ENCODE results near the gene ACCS.

DNA sequence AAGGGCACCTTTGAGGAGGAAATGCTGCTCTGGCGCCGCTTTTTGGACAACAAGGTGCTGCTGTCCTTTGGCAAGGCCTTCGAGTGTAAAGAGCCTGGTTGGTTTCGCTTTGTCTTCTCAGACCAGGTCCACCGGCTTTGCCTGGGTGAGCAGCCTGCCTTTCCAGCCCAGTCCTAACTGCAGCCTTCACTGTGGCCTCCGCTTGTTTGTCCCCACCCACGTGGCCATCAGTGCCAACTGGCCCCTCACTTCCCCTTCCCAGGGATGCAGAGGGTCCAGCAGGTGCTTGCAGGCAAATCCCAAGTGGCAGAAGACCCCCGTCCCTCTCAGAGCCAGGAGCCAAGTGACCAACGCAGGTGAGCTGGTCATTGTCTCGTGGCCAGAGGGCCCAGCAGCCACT is 17.4 kb downstream of the ACCS start:
- TF ChIP-seq, protein P1, sequence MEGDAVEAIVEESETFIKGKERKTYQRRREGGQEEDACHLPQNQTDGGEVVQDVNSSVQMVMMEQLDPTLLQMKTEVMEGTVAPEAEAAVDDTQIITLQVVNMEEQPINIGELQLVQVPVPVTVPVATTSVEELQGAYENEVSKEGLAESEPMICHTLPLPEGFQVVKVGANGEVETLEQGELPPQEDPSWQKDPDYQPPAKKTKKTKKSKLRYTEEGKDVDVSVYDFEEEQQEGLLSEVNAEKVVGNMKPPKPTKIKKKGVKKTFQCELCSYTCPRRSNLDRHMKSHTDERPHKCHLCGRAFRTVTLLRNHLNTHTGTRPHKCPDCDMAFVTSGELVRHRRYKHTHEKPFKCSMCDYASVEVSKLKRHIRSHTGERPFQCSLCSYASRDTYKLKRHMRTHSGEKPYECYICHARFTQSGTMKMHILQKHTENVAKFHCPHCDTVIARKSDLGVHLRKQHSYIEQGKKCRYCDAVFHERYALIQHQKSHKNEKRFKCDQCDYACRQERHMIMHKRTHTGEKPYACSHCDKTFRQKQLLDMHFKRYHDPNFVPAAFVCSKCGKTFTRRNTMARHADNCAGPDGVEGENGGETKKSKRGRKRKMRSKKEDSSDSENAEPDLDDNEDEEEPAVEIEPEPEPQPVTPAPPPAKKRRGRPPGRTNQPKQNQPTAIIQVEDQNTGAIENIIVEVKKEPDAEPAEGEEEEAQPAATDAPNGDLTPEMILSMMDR (IDR thresholded peaks at IDR 0.05) = no peak
- TF ChIP-seq POLR2A (IDR thresholded peaks at IDR 0.05) = no peak
